ENCODE measurements around the gene SORCS2. TPM values are rescaled to one million over a fixed set of nuclear protein-coding genes. Genes with fewer than 3 reads are reported as not detected.

The SORCS2 gene
- total RNA-seq, 2 experiments from 2014 or later: 0.07 TPM

DNA sequence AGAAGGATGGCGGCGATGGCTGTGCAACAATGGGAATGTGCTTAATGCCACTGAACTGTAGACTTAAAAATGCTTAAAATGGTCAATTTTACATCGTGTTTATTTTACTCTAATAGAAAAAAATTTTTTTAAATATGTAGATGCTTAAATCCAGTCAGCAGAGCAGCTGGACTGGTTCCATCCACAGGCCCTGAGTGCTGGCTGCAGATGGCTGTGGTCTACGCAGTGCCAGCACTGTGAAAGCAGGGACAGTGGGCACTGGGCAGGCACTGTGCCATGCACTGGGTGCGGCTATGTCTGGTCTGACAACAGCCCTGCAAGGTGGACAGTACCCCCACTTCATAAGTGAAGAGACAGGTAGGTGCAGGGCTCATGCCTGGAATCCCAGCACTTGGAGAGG, 572.1 kb downstream of the SORCS2 start:
- Mint-ChIP-seq H3K27me3 (no peaks in the 10 kb centered on the region), H3K36me3 (peaks cover 14% of the 10 kb centered on the region), H3K27ac (no peak overlapping the region), H3K4me1 (ENCODE audit: low read depth) (peaks cover 14% of the 10 kb centered on the region), H3K4me3 (no peak overlapping the region), H3K9me3 (no peaks in the 10 kb centered on the region)
- no peak for DNase-seq
- intact Hi-C loops (cut with micrococcal nuclease): no loop called here
- POLR2A ChIA-PET: no interaction called here
- CTCF ChIA-PET: interaction anchor here (0.6 kb wide), 1 partner anchor 91 kb away, joined by 3 read pairs; no protein-coding TSS in a partner anchor

DNA sequence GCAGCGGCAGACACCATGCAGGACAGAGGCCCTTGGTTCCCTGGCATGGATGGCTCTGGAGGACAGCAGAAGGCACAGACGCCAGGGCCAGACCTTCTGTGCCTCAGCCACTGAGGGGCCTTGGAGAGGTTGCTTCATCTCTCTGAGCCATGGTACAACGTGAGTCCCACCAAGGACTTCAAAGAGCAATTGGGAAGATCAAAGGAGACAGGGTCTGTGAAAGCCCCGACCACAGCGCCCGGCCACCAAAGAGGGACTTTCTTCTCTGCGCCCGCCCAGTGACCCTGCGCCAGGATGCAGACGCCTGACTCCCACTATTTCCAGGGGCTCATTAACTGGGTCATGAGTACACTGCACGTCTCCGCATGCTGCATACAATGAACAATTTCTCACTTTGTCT, 573.3 kb downstream of the SORCS2 start:
- H3K36me3 Mint-ChIP-seq: peaks cover 18% of the 10 kb centered on the region
- ChIA-PET CTCF (interaction anchor here (6.5 kb wide), 1 partner anchor 37 kb away, joined by 104 read pairs; no protein-coding TSS in a partner anchor), POLR2A (no interaction called here)
- no peaks in the 10 kb centered on the region for H3K27me3 Mint-ChIP-seq
- H3K9me3 Mint-ChIP-seq: no peaks in the 10 kb centered on the region
- intact Hi-C loops (cut with micrococcal nuclease): no loop called here
- no peak overlapping the region for H3K4me3 Mint-ChIP-seq
- H3K27ac Mint-ChIP-seq: no peak overlapping the region
- DNase-seq: no peak
- peaks cover 15% of the 10 kb centered on the region for H3K4me1 Mint-ChIP-seq (ENCODE audit: low read depth)

GRCh38 chr4:7766086-7766485, 573.7 kb downstream of the SORCS2 start:
- H3K4me3 Mint-ChIP-seq: no peak overlapping the region
- H3K36me3 Mint-ChIP-seq: peaks cover 21% of the 10 kb centered on the region

GRCh38 chr4:7766661-7767345, 574.5 kb downstream of the SORCS2 start:
- no peaks in the 10 kb centered on the region for H3K9me3 Mint-ChIP-seq
- no peaks in the 10 kb centered on the region for H3K27me3 Mint-ChIP-seq
- ChIA-PET CTCF (interaction anchor here (0.5 to 6.5 kb wide), 4 partner anchors 36 to 1769 kb away, joined by 3 to 104 read pairs (median 8); no protein-coding TSS in a partner anchor), POLR2A (no interaction called here)
- no peak overlapping the region for H3K4me3 Mint-ChIP-seq
- H3K36me3 Mint-ChIP-seq: peaks cover 22% of the 10 kb centered on the region
- H3K4me1 Mint-ChIP-seq (ENCODE audit: low read depth): peaks cover 22% of the 10 kb centered on the region
- no peak overlapping the region for H3K27ac Mint-ChIP-seq
- no peak for DNase-seq
- intact Hi-C loops (cut with micrococcal nuclease): no loop called here

More at GRCh38 chr4:7766086-7766485, 573.7 kb downstream of the SORCS2 start:
- peaks cover 19% of the 10 kb centered on the region for H3K4me1 Mint-ChIP-seq (ENCODE audit: low read depth)
- no peaks in the 10 kb centered on the region for H3K9me3 Mint-ChIP-seq
- POLR2A ChIA-PET: no interaction called here
- no peak overlapping the region for H3K27ac Mint-ChIP-seq
- intact Hi-C loops (cut with micrococcal nuclease): no loop called here
- no peaks in the 10 kb centered on the region for H3K27me3 Mint-ChIP-seq
- DNase-seq: no peak
- CTCF ChIA-PET: interaction anchor here (6.5 kb wide), 1 partner anchor 37 kb away, joined by 104 read pairs; no protein-coding TSS in a partner anchor

GRCh38 chr4:7767526-7767925, 575.2 kb downstream of the SORCS2 start:
- H3K27me3 Mint-ChIP-seq: no peaks in the 10 kb centered on the region
- no peak overlapping the region for H3K4me3 Mint-ChIP-seq
- ChIA-PET POLR2A (no interaction called here), CTCF (interaction anchor here (0.5 to 6.5 kb wide), 4 partner anchors 35 to 1770 kb away, joined by 3 to 104 read pairs (median 8); no protein-coding TSS in a partner anchor)
- intact Hi-C loops (cut with micrococcal nuclease): no loop called here
- no peak overlapping the region for H3K27ac Mint-ChIP-seq
- no peak for DNase-seq
- peaks cover 27% of the 10 kb centered on the region for H3K4me1 Mint-ChIP-seq (ENCODE audit: low read depth)
- no peaks in the 10 kb centered on the region for H3K9me3 Mint-ChIP-seq
- H3K36me3 Mint-ChIP-seq: peaks cover 28% of the 10 kb centered on the region

DNA sequence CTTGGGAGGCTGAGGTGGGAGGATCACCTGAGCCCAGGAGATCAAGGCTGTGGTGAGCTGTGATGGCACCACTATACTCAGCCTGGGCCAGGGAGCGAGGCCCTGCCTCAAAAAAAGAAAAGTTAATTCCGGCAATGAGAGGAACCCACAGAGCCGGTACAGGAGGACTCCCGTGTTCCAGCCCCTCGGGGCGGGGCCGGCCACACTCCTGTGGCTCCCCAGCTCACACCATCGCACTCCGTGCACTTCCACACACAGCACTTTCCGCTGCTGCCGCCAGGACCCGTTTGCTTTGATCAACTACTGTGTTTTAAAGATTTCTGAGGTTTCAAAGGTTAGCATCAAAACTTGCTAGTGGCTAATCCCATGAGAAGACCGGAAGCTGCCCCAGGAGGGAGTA, 575.6 kb downstream of the SORCS2 start:
- H3K4me3 Mint-ChIP-seq: no peak overlapping the region
- POLR2A ChIA-PET: no interaction called here
- CTCF ChIA-PET: interaction anchor here (4.5 to 6.5 kb wide), 2 partner anchors 35 to 220 kb away, joined by 14 to 104 read pairs; no protein-coding TSS in a partner anchor

DNA sequence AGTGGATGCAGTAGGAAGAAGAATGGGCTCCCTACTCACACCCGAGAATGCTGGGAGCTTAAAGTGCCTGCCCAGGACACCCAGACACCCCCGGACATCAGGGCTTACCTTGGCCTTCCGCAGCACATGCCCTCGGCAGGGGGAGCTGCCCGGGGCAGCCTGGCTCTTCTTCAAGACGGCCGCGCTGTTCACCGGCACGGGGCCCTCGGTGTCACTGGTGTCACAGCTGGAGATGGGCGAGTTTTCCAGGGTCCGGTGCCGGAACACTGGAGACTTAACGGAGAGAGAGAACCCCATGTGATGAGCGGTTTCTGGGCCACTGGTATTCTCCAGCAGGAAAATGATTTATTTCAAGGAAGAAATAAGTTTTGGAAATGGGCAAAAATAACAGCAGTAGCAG, 576.4 kb downstream of the SORCS2 start:
- Mint-ChIP-seq H3K4me3 (no peak overlapping the region), H3K4me1 (ENCODE audit: low read depth) (peaks cover 27% of the 10 kb centered on the region), H3K9me3 (no peaks in the 10 kb centered on the region), H3K27me3 (no peaks in the 10 kb centered on the region), H3K27ac (no peak overlapping the region), H3K36me3 (peaks cover 35% of the 10 kb centered on the region)
- CTCF ChIA-PET: interaction anchor here (0.9 to 6.5 kb wide), 5 partner anchors 8 to 219 kb away, joined by 3 to 104 read pairs (median 14); no protein-coding TSS in a partner anchor
- intact Hi-C loops (cut with micrococcal nuclease): no loop called here
- POLR2A ChIA-PET: no interaction called here
- no peak for DNase-seq

More for the DNA sequence above, 575.6 kb downstream of the SORCS2 start:
- Mint-ChIP-seq H3K4me1 (ENCODE audit: low read depth) (peaks cover 27% of the 10 kb centered on the region), H3K27me3 (no peaks in the 10 kb centered on the region), H3K9me3 (no peaks in the 10 kb centered on the region), H3K27ac (no peak overlapping the region), H3K36me3 (peaks cover 30% of the 10 kb centered on the region)
- no peak for DNase-seq
- intact Hi-C loops (cut with micrococcal nuclease): no loop called here

GRCh38 chr4:7769396-7770223, 577.3 kb downstream of the SORCS2 start:
- peaks cover 27% of the 10 kb centered on the region for H3K4me1 Mint-ChIP-seq (ENCODE audit: low read depth)
- no peaks in the 10 kb centered on the region for H3K27me3 Mint-ChIP-seq
- no peak overlapping the region for H3K4me3 Mint-ChIP-seq
- peaks cover 36% of the 10 kb centered on the region for H3K36me3 Mint-ChIP-seq
- ChIA-PET CTCF (interaction anchor here (0.9 to 6.5 kb wide), 8 partner anchors 9 to 218 kb away, joined by 3 to 104 read pairs (median 6); no protein-coding TSS in a partner anchor), POLR2A (no interaction called here)
- H3K27ac Mint-ChIP-seq: peak overlapping the region; percentile 23
- intact Hi-C loops (cut with micrococcal nuclease): loop anchor here (1.0 kb wide), 1 partner anchor 33 kb away; no protein-coding TSS in a partner anchor
- no peaks in the 10 kb centered on the region for H3K9me3 Mint-ChIP-seq
- no peak for DNase-seq

DNA sequence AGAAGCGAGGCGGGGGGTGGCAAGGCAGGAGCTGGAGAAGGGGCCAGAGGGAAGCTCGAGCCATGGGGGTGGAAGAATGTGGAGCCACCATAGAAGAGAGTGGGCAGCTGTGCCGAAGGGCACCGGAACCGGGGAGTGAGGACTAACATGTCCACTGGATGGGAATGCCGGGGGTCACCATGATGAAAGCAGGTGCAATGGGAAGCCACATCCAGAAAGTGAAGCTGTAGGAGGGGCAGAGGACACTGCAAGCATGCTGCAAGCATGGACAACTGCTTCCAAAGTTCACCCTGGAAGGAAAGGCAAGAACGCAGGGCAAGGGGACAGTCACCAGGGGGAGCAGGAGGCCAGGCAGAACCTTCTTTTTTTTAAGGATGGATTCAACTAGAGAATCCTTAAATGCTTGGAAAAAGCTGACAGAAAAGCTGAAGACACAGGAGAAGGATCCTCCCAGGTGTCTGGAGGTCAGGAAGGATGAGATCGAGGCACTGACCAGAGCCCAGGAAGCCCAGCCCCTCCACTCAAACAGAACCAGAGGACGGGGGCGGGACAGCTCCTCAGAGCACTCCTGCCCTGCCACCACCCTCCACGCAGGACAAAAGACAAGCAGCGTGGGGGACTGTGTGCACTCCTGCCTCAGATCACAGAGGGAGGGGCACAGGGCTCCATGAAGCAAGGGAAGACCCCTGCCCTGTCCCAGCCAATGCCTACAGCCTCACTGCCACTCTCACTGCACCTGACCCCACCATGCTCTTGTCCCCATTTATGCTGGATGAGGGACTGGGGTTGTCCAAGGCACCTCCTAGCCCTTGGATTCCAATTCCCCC, 578.1 kb downstream of the SORCS2 start:
- CTCF ChIA-PET: interaction anchor here (1.0 to 6.5 kb wide), 9 partner anchors 10 to 218 kb away, joined by 3 to 104 read pairs (median 5); no protein-coding TSS in a partner anchor
- H3K4me3 Mint-ChIP-seq: no peak overlapping the region
- H3K27me3 Mint-ChIP-seq: no peaks in the 10 kb centered on the region
- peaks cover 41% of the 10 kb centered on the region for H3K36me3 Mint-ChIP-seq
- H3K4me1 Mint-ChIP-seq (ENCODE audit: low read depth): peaks cover 27% of the 10 kb centered on the region
- DNase-seq: peak; percentile 48
- intact Hi-C loops (cut with micrococcal nuclease): loop anchor here (1.0 kb wide), 2 partner anchors 10 to 32 kb away; no protein-coding TSS in a partner anchor
- POLR2A ChIA-PET: no interaction called here
- H3K27ac Mint-ChIP-seq: peak overlapping the region; percentile 78
- H3K9me3 Mint-ChIP-seq: no peaks in the 10 kb centered on the region

DNA sequence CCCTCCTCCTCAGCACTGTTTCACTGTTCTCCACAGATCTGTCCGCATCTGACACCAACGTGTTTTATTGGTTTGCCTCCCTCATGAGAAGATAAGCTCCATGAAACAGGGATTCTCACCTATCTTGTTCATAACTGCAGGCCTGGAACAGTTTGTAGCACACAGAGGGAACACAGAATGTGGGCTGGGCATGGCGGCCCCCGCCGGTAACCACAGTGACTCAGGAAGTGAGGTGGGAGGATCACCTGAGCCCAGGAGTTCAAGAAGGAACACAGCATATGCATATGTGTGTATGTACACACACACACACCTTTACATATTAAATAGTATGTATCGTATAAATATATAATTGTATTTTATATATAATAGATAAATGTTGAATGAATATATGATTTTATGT, 578.7 kb downstream of the SORCS2 start:
- Mint-ChIP-seq H3K4me1 (ENCODE audit: low read depth) (peaks cover 27% of the 10 kb centered on the region), H3K27me3 (no peaks in the 10 kb centered on the region), H3K9me3 (no peaks in the 10 kb centered on the region), H3K36me3 (peaks cover 42% of the 10 kb centered on the region), H3K4me3 (no peak overlapping the region), H3K27ac (peak overlapping the region; percentile 78)
- ChIA-PET CTCF (interaction anchor here (0.6 to 6.5 kb wide), 9 partner anchors 11 to 217 kb away, joined by 3 to 104 read pairs (median 5); no protein-coding TSS in a partner anchor), POLR2A (no interaction called here)
- intact Hi-C loops (cut with micrococcal nuclease): loop anchor here (1.0 kb wide), 1 partner anchor 9 kb away; no protein-coding TSS in a partner anchor
- peak; percentile 75 for DNase-seq

Measured in activated CD4-positive, alpha-beta memory T cell treated with anti-CD3 and anti-CD28 coated beads for 36 hours (primary cell).